Skin epidermis (tissue), 12 donors: Measurements from ENCODE around the gene TTLL4.

Experiments used
- H3K27ac ChIP-seq, 21 experiments: fragments of 200-600 bp; sonication (generic) in 11 of 21; one replicate each; pipeline ENCODE4 v1.5.0; 2020; ENCODE audit warnings: mild to moderate bottlenecking in 3 of 21, inconsistent platforms in 2 of 21, moderate library complexity in 2 of 21
- H3K4me3 ChIP-seq, 7 experiments: fragments of 200-600 bp; sonication (generic) in 2 of 7; one replicate each; pipeline ENCODE4 v1.5.0; 2020; ENCODE audit warnings: inconsistent platforms in 2 of 7, mild to moderate bottlenecking in 2 of 7, moderate library complexity in 1 of 7

Gene TTLL4

DNA sequence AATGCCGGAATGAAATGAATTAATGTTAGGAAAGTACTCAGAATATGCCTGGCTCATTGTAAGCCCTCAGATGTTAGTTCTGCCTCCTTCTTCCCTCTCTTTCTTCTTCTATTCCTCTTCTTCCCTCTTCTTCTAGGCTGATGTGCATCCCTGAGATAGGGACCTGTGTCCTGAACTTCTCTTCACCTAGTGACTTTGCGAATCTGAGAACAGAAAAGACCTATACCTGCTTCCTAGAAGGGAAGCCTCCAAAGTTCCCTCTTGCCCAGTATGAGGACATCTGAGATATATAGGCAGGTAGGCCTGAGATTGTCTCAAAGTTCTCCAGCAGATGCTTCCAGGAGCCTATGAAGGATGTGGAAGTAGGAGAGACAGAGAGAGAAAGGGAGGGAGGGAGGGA, 63.2 kb downstream of the TTLL4 start:
- Histone ChIP-seq H3K27ac (no peak overlapping the region), H3K4me3 (no peak overlapping the region)

DNA sequence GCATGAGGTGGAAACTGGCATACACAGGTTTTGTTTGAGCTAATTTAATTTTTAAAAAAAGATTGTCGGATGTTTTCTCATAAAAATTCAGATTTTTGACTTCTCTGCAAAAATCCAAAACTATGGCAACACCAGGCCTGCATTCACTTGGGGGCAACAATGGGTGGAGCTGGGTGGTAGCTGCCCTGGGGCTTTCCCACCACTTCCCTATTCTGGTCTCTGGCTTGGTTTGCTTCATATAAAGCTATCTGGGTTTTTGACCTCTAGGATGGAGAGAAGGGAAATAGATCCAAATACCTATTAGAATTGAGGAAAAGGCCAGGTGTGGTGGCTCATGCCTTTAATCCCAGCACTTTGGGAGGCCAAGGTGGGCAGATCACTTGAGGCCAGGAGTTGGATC, 65.9 kb downstream of the TTLL4 start:
- Histone ChIP-seq H3K27ac (no peak overlapping the region), H3K4me3 (no peak overlapping the region)

DNA sequence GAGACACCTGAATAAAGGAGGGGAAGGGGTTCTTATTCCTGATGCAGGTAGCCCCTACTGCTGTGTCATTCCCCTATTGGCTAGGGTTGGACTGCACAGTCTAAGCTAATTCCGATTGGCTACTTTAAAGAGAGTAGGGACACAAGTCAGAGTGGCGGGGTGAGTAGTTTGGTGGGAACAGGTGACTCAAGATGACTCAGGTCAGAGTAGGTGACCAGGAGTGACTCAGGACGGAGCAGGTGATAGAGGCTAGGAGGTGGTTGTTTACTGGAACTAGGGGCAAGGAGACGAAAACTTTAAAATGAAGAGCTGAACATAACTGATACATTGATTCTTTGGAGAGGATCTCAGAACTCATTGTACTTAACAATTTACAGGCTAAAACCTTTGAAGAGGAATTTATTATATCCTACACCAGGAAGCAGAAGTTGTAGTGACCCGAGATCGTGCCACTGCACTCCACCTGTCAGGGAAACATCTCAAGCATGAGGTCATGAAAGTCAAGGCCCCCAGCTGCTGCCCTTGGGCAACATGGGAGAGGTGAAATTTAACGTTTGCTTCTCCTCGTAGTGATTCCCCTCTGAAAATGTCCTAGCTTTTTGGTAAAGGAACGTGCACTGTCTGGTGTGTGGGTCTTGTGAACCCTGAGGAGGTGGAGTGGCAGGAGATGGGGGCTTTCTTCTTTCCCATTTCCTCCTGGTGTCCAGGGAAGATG, 66.8 kb downstream of the TTLL4 start:
- Histone ChIP-seq H3K27ac (no peak overlapping the region), H3K4me3 (no peak overlapping the region)

- no peak overlapping the region for H3K27ac ChIP-seq
- H3K4me3 ChIP-seq: no peak overlapping the region
Measured at GRCh38 chr2:218780046-218780445, 69.4 kb downstream of the TTLL4 start.

DNA sequence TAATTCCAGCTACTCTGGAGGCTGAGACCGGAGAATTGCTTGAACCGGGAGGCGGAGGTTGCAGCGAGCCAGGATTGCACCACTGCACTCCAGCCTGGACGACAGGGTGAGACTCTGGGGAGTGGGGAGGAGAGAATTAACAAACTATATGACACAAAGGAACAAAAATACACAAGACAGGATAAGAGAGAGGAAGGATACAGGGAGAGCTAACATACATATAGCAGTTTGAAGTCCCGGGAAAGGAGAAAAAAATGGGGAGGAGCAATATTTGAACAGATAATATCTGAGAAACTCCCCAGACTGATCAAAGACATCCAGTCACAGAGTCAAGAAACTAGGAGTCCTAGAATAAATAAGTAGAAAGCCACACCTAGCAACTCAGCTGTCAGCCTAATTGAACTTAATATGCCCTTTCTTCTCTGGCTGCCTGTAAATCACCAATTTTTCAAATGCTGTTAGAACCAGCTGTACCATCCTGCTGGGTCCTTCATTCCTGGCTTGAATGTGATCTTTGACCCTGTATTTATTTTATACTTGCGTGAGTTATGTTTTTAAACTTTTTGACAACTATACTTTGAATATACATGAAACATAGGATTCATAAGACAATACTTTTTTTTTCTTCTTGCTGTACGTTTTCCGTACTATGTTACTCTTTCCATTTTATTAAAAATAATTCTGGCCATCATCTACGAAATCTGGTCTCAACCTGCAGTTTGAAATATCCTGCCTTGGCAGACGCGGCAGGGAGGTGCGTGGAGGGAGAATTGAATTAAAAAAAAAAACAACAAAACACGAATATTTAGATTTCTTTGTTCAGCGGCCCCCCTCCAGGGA, 70.4 kb downstream of the TTLL4 start:
- Histone ChIP-seq H3K27ac (peak overlapping the region; percentile 16 to 92 (median 84)), H3K4me3 (peak overlapping the region; percentile 38 to 61 (median 55))

DNA sequence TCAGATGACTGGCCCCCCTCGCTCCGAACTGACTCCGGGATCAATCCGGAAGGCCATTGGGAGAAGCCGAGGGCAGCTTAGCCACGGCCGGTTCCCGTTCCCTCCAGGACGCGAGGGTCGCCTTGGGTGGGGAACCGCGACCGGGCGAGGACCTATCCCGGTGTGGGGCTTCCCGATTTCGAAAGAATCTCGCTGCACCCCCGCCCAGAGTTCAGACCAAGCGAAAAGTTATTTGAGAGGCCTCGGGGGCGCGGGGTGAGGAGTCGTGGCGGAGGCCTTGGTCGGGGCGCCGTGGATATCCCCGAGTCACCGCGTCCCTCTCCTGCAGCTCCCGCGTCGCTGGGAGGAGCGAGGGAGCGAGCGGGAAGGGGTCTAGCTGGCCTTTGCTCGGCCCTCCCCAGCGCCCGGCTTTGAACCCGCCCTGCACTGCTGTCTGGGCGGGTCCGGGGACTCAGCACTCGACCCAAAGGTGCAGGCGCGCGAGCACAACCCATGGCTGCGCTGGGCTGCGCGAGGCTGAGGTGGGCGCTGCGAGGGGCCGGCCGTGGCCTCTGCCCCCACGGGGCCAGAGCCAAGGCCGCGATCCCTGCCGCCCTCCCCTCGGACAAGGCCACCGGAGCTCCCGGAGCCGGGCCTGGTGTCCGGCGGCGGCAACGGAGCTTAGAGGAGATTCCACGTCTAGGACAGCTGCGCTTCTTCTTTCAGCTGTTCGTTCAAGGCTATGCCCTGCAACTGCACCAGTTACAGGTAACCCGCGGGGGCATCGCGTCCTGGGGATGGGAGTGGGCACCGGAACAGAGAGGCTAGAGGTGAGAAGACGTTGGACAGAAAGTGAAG, 71.3 kb downstream of the TTLL4 start, which contains the start of gene CYP27A1:
CYP27A1 (plus strand) TSS at position 457 of the 837 bp plus-strand sequence; CDS start at position 493, 36 bp downstream.
- Histone ChIP-seq H3K27ac (peak within 1 kb of the TSS; percentile 32 to 92 (median 84)), H3K4me3 (peak within 1 kb of the TSS; percentile 38 to 61 (median 55))

- Histone ChIP-seq H3K4me3 (peak overlapping the region; percentile 38 to 61 (median 55)), H3K27ac (peak overlapping the region in 18 of 21 experiments; percentile 0 to 92 (median 84))
Measured at GRCh38 chr2:218782528-218782844, 71.9 kb downstream of the TTLL4 start.

DNA sequence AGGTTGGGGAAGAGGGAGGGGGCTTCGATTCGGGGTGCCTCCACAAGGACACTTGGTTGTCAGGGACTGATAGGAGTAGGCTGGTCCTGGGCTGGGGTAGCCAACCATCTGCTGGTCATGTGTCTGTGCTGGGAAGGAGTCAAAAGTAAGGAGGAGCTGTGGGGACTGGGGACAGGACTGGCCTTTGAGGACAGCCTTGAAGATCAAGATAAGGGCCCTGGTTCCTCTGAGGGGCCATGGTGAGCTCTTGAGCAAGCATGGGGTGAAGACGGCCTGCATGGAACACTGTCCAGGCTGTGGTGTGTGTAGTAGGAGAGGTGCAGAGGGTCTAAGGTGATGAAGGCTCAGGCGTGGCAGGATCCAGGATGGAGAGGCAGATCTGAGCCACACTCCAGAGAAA, 73.1 kb downstream of the TTLL4 start:
- Histone ChIP-seq H3K4me3 (peak overlapping the region in 2 of 7 experiments; percentile 22 to 55), H3K27ac (peak overlapping the region in 3 of 21 experiments; percentile 16 to 34 (median 24))

DNA sequence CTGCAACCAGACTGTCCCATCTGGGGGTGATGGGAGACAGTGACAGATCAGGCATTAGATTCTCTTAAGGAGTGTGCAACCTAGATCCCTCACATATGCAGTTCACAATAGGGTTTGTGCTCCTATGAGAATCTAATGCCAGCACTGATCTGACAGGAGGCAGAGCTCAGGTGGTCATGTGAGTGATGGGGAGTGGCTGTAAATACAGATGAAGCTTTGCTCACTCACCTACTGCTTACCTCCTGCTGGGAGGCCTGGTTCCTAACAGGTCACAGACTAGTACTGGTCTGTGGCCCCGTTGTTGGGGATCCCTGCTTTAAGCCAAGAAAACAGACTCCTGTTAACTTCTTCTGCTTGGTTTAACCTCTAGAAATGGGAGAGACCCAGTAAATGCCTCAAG, 74.5 kb downstream of the TTLL4 start:
- no peak overlapping the region for H3K27ac ChIP-seq
- H3K4me3 ChIP-seq: no peak overlapping the region

- Histone ChIP-seq H3K4me3 (no peak overlapping the region), H3K27ac (no peak overlapping the region)
Measured at GRCh38 chr2:218786133-218786532, 75.5 kb downstream of the TTLL4 start.

DNA sequence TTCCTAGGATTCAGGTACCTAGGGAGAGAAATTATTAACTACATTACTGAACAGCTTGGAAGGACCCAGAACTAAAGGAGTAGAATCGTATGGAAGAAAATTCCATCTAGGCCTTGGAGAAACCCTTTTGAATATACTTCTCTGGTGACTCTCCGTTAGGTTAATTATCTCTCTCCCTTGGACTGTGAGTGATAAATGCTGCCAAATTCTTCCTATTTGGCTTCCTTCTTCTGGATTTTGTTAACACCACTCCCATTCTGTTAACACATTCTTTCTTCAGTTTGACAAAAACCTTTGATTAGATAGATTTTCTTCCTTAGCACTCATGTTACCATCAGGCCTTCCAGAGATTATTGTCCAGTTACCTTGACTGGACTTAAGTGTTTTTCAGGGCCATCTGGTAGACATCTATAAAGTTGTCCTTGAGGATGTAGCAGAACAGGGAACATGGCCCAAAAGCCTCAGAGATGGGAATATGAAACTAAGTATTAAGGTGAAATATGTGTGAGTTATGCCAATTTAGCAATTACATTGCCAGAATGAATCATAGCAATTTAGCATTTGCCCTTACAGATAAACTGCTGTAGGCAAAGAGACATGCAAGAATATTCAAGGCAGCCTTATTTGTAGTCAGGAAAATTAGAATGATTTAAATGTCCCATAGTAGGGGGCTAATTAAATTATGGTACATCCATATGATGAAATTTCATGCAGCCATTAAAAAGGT, 78.1 kb downstream of the TTLL4 start:
- Histone ChIP-seq H3K27ac (peak overlapping the region in 2 of 21 experiments; percentile 0 to 21), H3K4me3 (no peak overlapping the region)

- Histone ChIP-seq H3K4me3 (no peak overlapping the region), H3K27ac (no peak overlapping the region)
Measured at GRCh38 chr2:218792433-218792832, 81.8 kb downstream of the TTLL4 start.

DNA sequence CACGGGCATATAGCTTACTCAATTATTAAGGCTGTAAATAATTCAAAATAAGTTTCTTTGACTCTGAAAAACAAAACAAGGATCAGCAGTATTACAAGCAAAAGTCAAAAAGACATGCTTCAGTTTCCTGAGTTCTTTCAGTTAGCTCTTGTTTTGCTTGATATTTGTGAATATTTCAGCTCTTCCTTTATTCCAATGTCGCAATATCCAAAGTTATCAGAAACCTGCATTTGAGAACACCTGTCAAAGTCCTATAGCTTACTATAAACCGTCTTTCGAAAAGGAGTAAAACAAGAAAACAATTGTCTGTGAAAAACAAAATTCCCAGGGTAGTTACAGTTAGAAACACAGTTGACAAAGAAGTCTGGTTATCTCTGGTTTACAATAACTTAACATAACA, 86.1 kb downstream of the TTLL4 start:
- no peak overlapping the region for H3K27ac ChIP-seq
- no peak overlapping the region for H3K4me3 ChIP-seq

- H3K4me3 ChIP-seq: no peak overlapping the region
- peak overlapping the region in 1 of 21 experiments; percentile 35 for H3K27ac ChIP-seq
Measured at GRCh38 chr2:218798767-218799504, 88.3 kb downstream of the TTLL4 start.

GRCh38 chr2:218799990-218800389, 89.4 kb downstream of the TTLL4 start:
- Histone ChIP-seq H3K4me3 (no peak overlapping the region), H3K27ac (no peak overlapping the region)

DNA sequence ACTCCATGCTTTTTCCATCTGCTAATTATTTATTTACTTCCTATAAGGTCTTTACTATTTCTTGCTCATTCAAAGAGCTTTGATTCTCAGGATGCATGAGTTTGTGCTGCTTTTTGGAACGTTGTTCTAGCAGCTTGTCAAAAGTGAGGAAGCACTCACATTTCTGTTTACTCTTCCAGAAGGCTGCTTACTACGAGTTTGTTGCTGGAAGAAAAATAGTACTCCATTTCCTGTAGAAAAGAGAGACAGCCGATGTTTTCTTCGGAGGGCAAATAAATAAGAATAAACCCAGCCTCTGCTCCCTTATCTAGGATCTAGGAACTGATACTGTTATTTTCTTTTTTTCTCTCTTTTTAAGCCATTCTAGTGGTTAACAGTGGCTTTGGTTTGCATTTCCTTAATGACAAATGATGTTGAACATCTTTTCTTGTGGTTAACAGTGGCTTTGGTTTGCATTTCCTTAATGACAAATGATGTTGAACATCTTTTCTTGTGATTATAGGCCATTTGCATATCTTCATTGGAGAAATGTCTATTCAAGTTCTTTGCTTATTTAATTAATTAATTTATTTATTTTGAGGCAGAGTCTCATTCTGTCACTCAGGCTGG, 91.9 kb downstream of the TTLL4 start:
- H3K27ac ChIP-seq: no peak overlapping the region

GRCh38 chr2:218804817-218805216, 94.2 kb downstream of the TTLL4 start:
- H3K27ac ChIP-seq: no peak overlapping the region
- H3K4me3 ChIP-seq: no peak overlapping the region

More for the DNA sequence above, 91.9 kb downstream of the TTLL4 start:
- H3K4me3 ChIP-seq: no peak overlapping the region
